Natural killer cell (primary cell): ENCODE data around the gene SAMD4A. TPM values are rescaled to one million over a fixed set of nuclear protein-coding genes. Genes with fewer than 3 reads are reported as not detected.

Experiments
- ATAC-seq, 3 donors: fragments of 150-1000 bp in 2 of 3; fragments of 200-7000 bp in 1 of 3; cut with Tn5 transposase; 1 replicate in 1 of 3; 2 replicates in 2 of 3; pipeline ENCODE4 v1.10.0; 2021; ENCODE audit warnings: mild to moderate bottlenecking in 2 of 3, moderate library complexity in 2 of 3
- DNase-seq, 2 donors: peaks; one replicate each; pipeline versions ENCODE4 v3.0.0 to v3.0.0-alpha.2; 2013 to 2021; ENCODE audit warnings: mixed read lengths in 1 of 2
- H3K27ac ChIP-seq: one replicate; pipeline ENCODE4 v1.5.1; 2013; ENCODE audit warnings: mild to moderate bottlenecking, low read length
- H3K27me3 ChIP-seq: one replicate; pipeline ENCODE4 v1.6.1; 2013; ENCODE audit warnings: low read length; ENCODE audit not compliant: control insufficient read depth, insufficient read depth
- H3K36me3 ChIP-seq: one replicate; pipeline ENCODE4 v1.6.1; 2013; ENCODE audit warnings: low read length; ENCODE audit not compliant: control insufficient read depth, insufficient read depth
- H3K4me1 ChIP-seq: one replicate; pipeline ENCODE4 v1.6.1; 2013; ENCODE audit warnings: low read length; ENCODE audit not compliant: control insufficient read depth, insufficient read depth
- H3K4me3 ChIP-seq: one replicate; pipeline ENCODE4 v1.5.1; 2013; ENCODE audit warnings: low read length
- H3K9me3 ChIP-seq: one replicate; pipeline ENCODE4 v1.6.1; 2013; ENCODE audit warnings: low read length; ENCODE audit not compliant: control insufficient read depth, insufficient read depth
- H3K27ac Mint-ChIP-seq, 2 donors: one replicate each; pipeline ENCODE4 v1.8.0; 2022; ENCODE audit warnings: mild to moderate bottlenecking in 2 of 2, mixed read lengths in 2 of 2, moderate library complexity in 1 of 2
- H3K27me3 Mint-ChIP-seq, 2 donors: one replicate each; pipeline ENCODE4 v1.8.0; 2022; ENCODE audit warnings: low read depth in 2 of 2, mixed read lengths in 2 of 2
- H3K36me3 Mint-ChIP-seq: one replicate; pipeline ENCODE4 v1.8.0; 2022; ENCODE audit warnings: mixed read lengths
- H3K4me1 Mint-ChIP-seq, 2 donors: one replicate each; pipeline ENCODE4 v1.8.0; 2022; ENCODE audit warnings: mixed read lengths in 2 of 2
- H3K4me3 Mint-ChIP-seq: one replicate; pipeline ENCODE4 v1.8.0; 2022; ENCODE audit warnings: mild to moderate bottlenecking, moderate library complexity, mixed read lengths
- H3K9me3 Mint-ChIP-seq, 2 donors: one replicate each; pipeline ENCODE4 v1.8.0; 2022; ENCODE audit warnings: mixed read lengths in 2 of 2
- WGBS: methylation state at CpG from one replicate; pipeline ENCODE4 v1.1.7; 2013; ENCODE audit warnings: missing lambda C conversion rate; ENCODE audit not compliant: insufficient coverage; 5-methylcytosine and 5-hydroxymethylcytosine counted together
- intact Hi-C: fragments of 100-400 bp; cut with micrococcal nuclease; formaldehyde crosslinking; loops from one replicate; pipeline ENCODE4 v1.14.2; 2022
- total RNA-seq, 4 donors: library from RNA; stranded (reverse); fragments of 120-200 nt in 1 of 4; gene quantifications; one replicate each; pipeline versions ENCODE4 v1.2.3 to v1.2.4, GENCODE V29; 2013 to 2022
- TF ChIP-seq, protein P1 (sequence below): fragments of 200-600 bp; IDR thresholded peaks from one replicate; pipeline ENCODE4 v1.8.0; 2022; ENCODE audit warnings: antibody characterized with exemption

SAMD4A gene
- total RNA-seq, 3 donors from 2014 or later (not counting 1 experiment from before 2014, with no cell fraction given), result 0.70 to 1.6 (median 1.4) TPM

- Mint-ChIP-seq H3K4me1 (peaks cover 20 to 30% of the 10 kb centered on the region in 2 donors), H3K9me3 (peaks cover 3 to 4% of the 10 kb centered on the region in 2 donors), H3K4me3 (peak overlapping the region; percentile 92), H3K36me3 (peaks cover 6% of the 10 kb centered on the region), H3K27ac (peak overlapping the region in 1 of 2 donors; percentile 76), H3K27me3 (peaks cover 27 to 31% of the 10 kb centered on the region in 2 donors)
- H3K27me3 ChIP-seq, result peaks cover 63% of the 10 kb centered on the region
- TF ChIP-seq, protein P1, sequence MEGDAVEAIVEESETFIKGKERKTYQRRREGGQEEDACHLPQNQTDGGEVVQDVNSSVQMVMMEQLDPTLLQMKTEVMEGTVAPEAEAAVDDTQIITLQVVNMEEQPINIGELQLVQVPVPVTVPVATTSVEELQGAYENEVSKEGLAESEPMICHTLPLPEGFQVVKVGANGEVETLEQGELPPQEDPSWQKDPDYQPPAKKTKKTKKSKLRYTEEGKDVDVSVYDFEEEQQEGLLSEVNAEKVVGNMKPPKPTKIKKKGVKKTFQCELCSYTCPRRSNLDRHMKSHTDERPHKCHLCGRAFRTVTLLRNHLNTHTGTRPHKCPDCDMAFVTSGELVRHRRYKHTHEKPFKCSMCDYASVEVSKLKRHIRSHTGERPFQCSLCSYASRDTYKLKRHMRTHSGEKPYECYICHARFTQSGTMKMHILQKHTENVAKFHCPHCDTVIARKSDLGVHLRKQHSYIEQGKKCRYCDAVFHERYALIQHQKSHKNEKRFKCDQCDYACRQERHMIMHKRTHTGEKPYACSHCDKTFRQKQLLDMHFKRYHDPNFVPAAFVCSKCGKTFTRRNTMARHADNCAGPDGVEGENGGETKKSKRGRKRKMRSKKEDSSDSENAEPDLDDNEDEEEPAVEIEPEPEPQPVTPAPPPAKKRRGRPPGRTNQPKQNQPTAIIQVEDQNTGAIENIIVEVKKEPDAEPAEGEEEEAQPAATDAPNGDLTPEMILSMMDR, result no peak
- peaks cover 33% of the 10 kb centered on the region for H3K4me1 ChIP-seq
- no peaks in the 10 kb centered on the region for H3K36me3 ChIP-seq
- H3K4me3 ChIP-seq, result peak overlapping the region; percentile 58
- H3K9me3 ChIP-seq, result peaks cover 2% of the 10 kb centered on the region
- ATAC-seq (no peak), DNase-seq (peak in 1 of 2 donors; percentile 26)
- H3K27ac ChIP-seq, result no peak overlapping the region
- intact Hi-C loops, result loop anchor here (5.0 to 10.0 kb wide), 2 partner anchors 60 to 338 kb away; partner anchors contain the start of gene GCH1
- 0% methylated on average over 31 of the region's 31 CpGs for WGBS
Measured at GRCh38 chr14:54567224-54567638, 303 bp downstream of the SAMD4A start.

GRCh38 chr14:54567639-54568561, 972 bp downstream of the SAMD4A start:
- Mint-ChIP-seq H3K27ac (peak overlapping the region in 1 of 2 donors; percentile 76), H3K4me3 (peak overlapping the region; percentile 92), H3K9me3 (peaks cover 3 to 6% of the 10 kb centered on the region in 2 donors), H3K4me1 (peaks cover 20 to 30% of the 10 kb centered on the region in 2 donors), H3K36me3 (peaks cover 9% of the 10 kb centered on the region), H3K27me3 (peaks cover 24 to 31% of the 10 kb centered on the region in 2 donors)
- intact Hi-C loops, result loop anchor here (5.0 to 10.0 kb wide), 2 partner anchors 59 to 337 kb away; partner anchors contain the start of gene GCH1
- H3K36me3 ChIP-seq, result no peaks in the 10 kb centered on the region
- H3K9me3 ChIP-seq, result peaks cover 4% of the 10 kb centered on the region
- TF ChIP-seq, protein P1, result no peak
- peaks cover 33% of the 10 kb centered on the region for H3K4me1 ChIP-seq
- 2% methylated on average over 63 of the region's 70 CpGs for WGBS
- peak; percentile 20 to 69 for DNase-seq
- peak overlapping the region; percentile 58 for H3K4me3 ChIP-seq
- peaks cover 66% of the 10 kb centered on the region for H3K27me3 ChIP-seq
- ATAC-seq, result peak; percentile 23 to 33 (median 31)
- no peak overlapping the region for H3K27ac ChIP-seq

DNA sequence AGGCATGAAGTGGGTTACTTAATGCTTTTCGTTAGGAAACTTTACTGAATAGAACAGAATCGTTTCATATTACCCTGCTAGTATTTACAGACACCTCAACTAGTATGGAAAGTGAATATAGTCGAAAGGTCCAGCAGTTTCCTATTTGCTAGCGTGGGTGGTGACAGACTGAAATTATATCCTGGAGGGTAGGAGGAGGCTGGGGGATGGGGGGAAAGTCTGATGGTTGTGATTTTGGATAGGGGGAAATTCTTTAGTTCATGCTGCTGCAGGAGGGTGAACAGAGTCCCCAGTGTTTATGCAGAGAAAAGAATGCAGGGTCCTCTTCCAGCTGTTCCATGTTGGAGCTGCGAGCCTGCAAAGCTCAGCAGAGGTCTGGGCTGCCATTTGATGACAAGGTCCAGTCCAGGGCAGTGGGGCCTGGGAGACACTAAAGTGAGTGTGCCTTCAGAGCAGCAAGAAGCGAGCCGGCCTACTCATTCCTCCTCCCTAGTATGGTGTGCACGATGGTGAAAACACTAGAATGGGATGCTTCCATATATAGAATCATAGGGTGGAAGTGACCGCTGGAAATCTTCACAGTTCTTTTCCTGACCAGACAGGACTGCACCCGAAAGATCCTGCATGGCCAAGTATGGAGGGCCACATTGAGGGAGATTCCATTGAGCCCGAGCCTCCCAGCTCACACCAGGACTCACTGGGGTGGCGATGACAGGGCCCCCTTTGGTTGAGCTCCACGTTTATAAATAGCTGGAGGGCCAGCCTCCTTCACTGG, 2.1 kb downstream of the SAMD4A start:
- H3K4me3 Mint-ChIP-seq, result peak overlapping the region; percentile 35

More for the DNA sequence above, 2.1 kb downstream of the SAMD4A start:
- ATAC-seq (no peak), DNase-seq (no peak)
- Histone ChIP-seq H3K27me3 (peaks cover 60% of the 10 kb centered on the region), H3K27ac (no peak overlapping the region), H3K4me3 (no peak overlapping the region), H3K9me3 (peaks cover 7% of the 10 kb centered on the region), H3K4me1 (peaks cover 33% of the 10 kb centered on the region), H3K36me3 (no peaks in the 10 kb centered on the region)
- Mint-ChIP-seq H3K27me3 (peaks cover 35 to 39% of the 10 kb centered on the region in 2 donors), H3K4me1 (peaks cover 20 to 30% of the 10 kb centered on the region in 2 donors), H3K36me3 (peaks cover 20% of the 10 kb centered on the region), H3K27ac (no peak overlapping the region), H3K9me3 (peaks cover 3 to 6% of the 10 kb centered on the region in 2 donors)
- TF ChIP-seq, protein P1, result no peak
- intact Hi-C loops, result loop anchor here (5.0 to 10.0 kb wide), 2 partner anchors 58 to 336 kb away; partner anchors contain the start of gene GCH1
- 80% methylated on average over 11 of the region's 13 CpGs for WGBS
